Pulmonary artery endothelial cell (primary cell): Measurements from ENCODE around the gene SEMA4C. TPM values are rescaled to one million over a fixed set of nuclear protein-coding genes. Genes with fewer than 3 reads are reported as not detected.
"Not testable (repeated sequence)": the region's sequence is repeated elsewhere in the genome, so short reads cannot be mapped to it uniquely, and the experiment has no call there.

Source experiments
- DNase-seq: peaks from one replicate; pipeline ENCODE4 v3.0.0-alpha.2; 2011; ENCODE audit warnings: low read depth, low spot score
- total RNA-seq: library from RNA; depleted of rRNA; stranded (reverse); fragments of >200 nt; gene quantifications from 2 replicates; pipeline ENCODE4 v1.2.3, GENCODE V29; 2014

The SEMA4C gene
- total RNA-seq, 1 donor from 2014 or later = 19.4 TPM

GRCh38 chr2:96898641-96899412, 28.9 kb upstream of the SEMA4C start:
- DNase-seq = no peak

DNA sequence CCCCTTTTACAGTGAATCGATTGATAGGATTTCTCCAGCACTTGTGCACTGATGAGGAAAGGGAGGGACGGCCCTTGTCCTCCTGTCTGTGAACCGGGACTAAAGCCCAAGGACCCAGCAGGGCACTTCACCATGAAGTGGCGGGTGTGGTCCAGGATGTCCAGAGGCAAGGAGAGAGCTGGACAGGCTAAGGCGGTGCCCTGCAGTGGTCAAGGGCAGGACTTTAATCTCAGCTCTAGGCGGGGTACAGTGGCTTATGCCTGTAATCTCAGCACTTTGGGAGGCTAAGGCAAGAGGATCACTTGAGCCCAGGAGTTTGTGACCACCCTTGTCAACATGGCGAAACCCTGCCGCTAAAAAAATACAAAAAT, 28.2 kb upstream of the SEMA4C start:
- no peak for DNase-seq

- DNase-seq = no peak
Measured at GRCh38 chr2:96897491-96898134, 27.7 kb upstream of the SEMA4C start.

DNA sequence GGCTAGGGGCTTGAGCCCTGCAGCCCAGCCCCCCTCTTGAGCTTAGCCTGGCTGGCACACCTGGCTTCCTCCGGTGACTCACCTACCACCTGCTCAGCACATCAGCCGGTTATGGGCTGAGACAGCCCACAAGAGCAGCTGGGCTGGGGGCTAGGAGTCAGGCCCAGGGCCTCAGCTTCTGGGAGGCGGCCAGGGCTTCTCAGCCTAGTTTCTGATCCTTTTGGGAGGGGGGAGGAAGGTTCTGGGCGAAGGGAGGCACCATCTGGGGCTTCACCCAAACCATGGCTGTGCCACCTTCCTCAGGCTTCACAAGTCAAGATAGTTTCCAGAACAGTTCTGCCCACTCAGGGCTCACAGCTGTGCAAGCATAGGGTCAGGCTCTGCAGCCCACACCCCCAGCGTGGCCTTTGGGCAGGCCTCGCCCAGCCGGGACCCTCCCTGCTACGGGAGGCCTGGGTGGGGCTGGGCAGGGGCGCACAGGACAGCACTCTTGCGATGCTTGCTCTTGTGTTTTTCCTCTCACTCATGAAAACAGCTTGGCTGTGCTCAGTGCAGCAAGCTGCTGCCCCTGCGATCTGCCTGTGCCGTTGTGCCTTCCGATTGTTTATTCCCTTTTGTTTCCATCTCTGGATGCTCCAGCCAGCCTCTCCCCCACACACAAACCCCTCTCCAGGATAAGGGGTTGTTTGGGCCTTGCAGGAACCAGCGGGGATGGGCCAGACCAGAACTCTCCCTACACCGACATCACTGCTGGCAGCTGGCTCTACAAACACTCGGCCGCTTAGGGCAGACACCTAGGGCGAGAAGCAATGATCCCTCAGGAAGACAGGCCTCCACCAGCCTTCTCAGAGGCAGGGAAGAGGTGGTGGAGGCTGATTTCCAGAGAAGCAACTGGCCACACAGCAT, 26.1 kb upstream of the SEMA4C start:
- DNase-seq = no peak

- no peak for DNase-seq
Measured at GRCh38 chr2:96895032-96895745, 25.3 kb upstream of the SEMA4C start.

GRCh38 chr2:96894151-96894531, 24.3 kb upstream of the SEMA4C start:
- no peak for DNase-seq

GRCh38 chr2:96893289-96894150, 23.6 kb upstream of the SEMA4C start:
- DNase-seq = no peak

DNA sequence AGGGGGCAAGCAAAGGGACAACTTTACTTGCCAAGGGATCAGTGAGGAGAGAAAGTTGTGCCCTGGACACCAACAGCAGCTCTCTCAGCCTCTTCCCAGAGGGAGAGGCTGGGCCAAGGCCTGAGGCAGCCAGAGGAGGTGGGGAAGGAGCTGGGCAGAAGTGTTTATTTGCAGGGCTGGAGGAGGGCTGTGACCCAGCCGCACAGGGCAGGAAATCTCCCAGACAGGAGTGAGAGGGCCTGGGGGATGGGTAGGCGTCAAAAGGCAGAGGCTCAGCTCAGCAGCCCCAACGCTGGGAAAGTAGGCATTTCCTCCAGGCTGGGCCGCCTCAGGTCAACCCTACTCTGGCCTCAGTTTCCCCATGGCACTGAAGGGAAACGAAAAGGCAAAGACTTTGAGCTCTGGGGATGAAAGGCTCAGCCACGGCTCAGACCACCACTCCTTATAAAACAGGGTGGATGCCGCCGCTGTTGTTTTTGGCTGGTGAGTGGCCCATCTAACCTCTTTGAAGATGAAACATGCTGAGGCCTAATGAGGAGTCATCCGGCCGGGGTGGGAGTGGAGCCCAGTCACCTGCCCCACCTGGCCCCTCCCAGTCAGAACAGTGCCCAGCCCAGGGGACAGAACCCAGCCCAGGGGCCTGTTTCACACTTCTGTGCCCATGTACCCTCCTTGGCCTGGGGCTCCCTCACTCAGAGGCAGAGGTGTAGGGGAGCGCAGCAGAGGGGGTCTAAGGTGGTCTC, 21.9 kb upstream of the SEMA4C start:
- DNase-seq = no peak

GRCh38 chr2:96890726-96891385, 21.0 kb upstream of the SEMA4C start:
- no peak for DNase-seq

- no peak for DNase-seq
Measured at GRCh38 chr2:96890252-96890651, 20.4 kb upstream of the SEMA4C start.

GRCh38 chr2:96889502-96889901, 19.6 kb upstream of the SEMA4C start:
- not testable (repeated sequence) for DNase-seq

GRCh38 chr2:96888072-96889011, 18.5 kb upstream of the SEMA4C start:
- DNase-seq = no peak

- DNase-seq = no peak
Measured at GRCh38 chr2:96887493-96888012, 17.7 kb upstream of the SEMA4C start.

DNA sequence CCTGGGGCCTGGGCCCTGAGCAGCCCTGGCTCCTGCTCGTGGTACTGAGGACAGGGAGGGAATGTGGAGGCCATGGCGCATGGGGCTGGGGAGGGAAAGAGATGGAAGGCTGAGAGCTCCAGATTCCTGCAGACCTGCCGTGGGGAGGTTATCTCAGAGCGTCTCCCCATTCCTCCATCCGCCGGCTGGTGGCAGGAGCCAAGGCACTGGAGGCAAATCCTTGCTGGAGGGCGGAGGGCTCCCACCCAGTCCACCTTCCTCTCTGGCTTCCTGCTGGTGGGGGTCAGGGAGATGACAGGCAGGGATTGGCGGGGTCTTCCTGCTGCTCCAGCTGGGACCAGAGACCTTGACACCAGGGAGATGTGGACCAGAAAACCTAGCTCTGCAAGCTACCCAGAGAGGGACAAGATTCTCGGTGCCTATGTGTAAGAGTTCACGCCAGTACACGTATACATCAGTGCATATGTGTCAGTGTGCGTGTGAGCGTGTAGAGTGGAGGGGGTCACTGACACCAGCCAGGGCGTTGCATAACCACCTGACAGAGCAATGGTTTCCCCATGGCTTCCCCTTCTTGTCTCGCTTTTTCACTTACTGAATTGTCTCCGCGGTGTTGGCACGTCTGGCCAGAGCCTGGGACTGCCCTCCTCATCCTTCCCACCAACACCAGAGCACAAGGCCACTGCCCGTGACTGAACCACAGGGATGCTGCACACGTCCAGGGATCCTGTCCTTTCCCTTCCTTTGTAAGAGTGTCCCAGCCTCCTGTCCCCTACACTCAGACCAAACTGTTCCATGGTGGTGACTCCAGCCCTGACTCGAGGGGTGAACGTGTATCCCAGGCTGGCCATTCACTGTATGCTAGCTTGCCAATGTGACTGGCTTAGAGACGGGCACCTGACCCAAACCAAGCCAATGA, 15.8 kb upstream of the SEMA4C start:
- DNase-seq = no peak

- no peak for DNase-seq
Measured at GRCh38 chr2:96884299-96885094, 14.6 kb upstream of the SEMA4C start.

DNA sequence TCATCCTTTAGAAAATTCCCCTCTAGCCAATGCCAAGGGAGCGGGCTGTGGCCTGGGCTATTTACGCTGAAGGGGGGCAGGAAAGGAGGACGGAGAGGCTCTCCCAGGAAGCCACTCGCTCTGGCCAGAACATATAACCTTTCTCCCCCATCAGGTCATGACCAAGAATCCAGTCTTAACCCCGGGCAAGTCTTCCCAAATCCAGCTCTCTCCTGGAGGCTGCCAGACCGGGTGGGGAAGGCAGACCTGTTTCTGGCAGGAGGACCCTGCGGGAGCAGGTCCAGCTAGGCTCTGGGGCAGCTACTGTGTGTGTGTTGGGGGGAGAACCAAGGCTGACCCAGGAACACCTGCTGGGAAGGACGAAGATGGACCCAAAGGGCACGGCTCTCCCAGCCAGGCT, 13.4 kb upstream of the SEMA4C start:
- no peak for DNase-seq
